T-cell (primary cell): ENCODE data around the gene STX17. TPM values are rescaled to one million over a fixed set of nuclear protein-coding genes. Genes with fewer than 3 reads are reported as not detected.

Source experiments
- ATAC-seq, 4 experiments: fragments of 200-7000 bp in 3 of 4; fragments of 150-1000 bp in 1 of 4; cut with Tn5 transposase; replicated peaks in 1 of 4; 1 replicate in 3 of 4; 2 replicates in 1 of 4; pipeline ENCODE4 v1.10.0; 2021; ENCODE audit warnings: moderate library complexity in 3 of 4, mild to moderate bottlenecking in 2 of 4, moderate number of reproducible peaks in 1 of 4
- CTCF ChIA-PET, 2 donors: fragments of 300-600 bp; sonication (Branson Sonifier 250); formaldehyde crosslinking; loops; one replicate each; lab custom pipeline; 2022; ENCODE audit warnings: antibody characterized with exemption in 2 of 2; lab: Charles Lee
- POLR2A ChIA-PET, 2 donors: fragments of 300-600 bp; sonication (Branson Sonifier 250); formaldehyde crosslinking; loops; one replicate each; lab custom pipeline; 2022; ENCODE audit warnings: antibody characterized with exemption in 2 of 2; lab: Charles Lee
- DNase-seq, 35 experiments: peaks; one replicate each; pipeline versions ENCODE4 v3.0.0 to v3.0.0-alpha.2; 2013 to 2023
- H3K27ac ChIP-seq: one replicate; pipeline ENCODE4 v1.5.1; 2013; ENCODE audit warnings: low read length
- H3K27me3 ChIP-seq, 2 experiments: replicated peaks in 1 of 2; 1 replicate in 1 of 2; 2 replicates in 1 of 2; pipeline versions ENCODE4 v1.6.1 to v1.7.0; 2013; ENCODE audit warnings: low read length in 1 of 2, mixed read lengths in 1 of 2; ENCODE audit not compliant: control insufficient read depth in 2 of 2, insufficient read depth in 2 of 2; ENCODE audit errors: extremely low read depth in 1 of 2
- H3K36me3 ChIP-seq, 2 donors: 1 replicate in 1 of 2; 2 replicates in 1 of 2; pipeline versions ENCODE4 v1.6.1 to v1.7.0; 2013; ENCODE audit warnings: low read length in 1 of 2; ENCODE audit not compliant: control insufficient read depth in 2 of 2, insufficient read depth in 1 of 2; ENCODE audit errors: extremely low read depth in 1 of 2
- H3K4me1 ChIP-seq, 2 experiments: 1 replicate in 1 of 2; 2 replicates in 1 of 2; pipeline versions ENCODE4 v1.6.1 to v1.7.0; 2013; ENCODE audit warnings: low read length in 2 of 2, mixed read lengths in 1 of 2; ENCODE audit not compliant: insufficient read depth in 2 of 2, control insufficient read depth in 1 of 2; ENCODE audit errors: extremely low read depth in 1 of 2
- H3K4me3 ChIP-seq, 2 donors: 1 replicate in 1 of 2; 2 replicates in 1 of 2; pipeline versions ENCODE4 v1.5.1 to v1.7.0; 2013; ENCODE audit warnings: mild to moderate bottlenecking in 2 of 2, low read length in 1 of 2, moderate library complexity in 1 of 2; ENCODE audit not compliant: control insufficient read depth in 1 of 2; ENCODE audit errors: extremely low read depth in 1 of 2
- H3K9me3 ChIP-seq: 2 replicates; pipeline ENCODE4 v1.7.0; 2013
- H3K27ac Mint-ChIP-seq, 2 donors: one replicate each; pipeline ENCODE4 v1.8.0; 2020 to 2021; ENCODE audit warnings: mild to moderate bottlenecking in 2 of 2, mixed read lengths in 2 of 2
- H3K27me3 Mint-ChIP-seq, 2 donors: one replicate each; pipeline ENCODE4 v1.8.0; 2021 to 2022; ENCODE audit warnings: mixed read lengths in 2 of 2
- H3K36me3 Mint-ChIP-seq: one replicate; pipeline ENCODE4 v1.8.0; 2021; ENCODE audit warnings: mixed read lengths
- H3K4me1 Mint-ChIP-seq, 3 donors: one replicate each; pipeline ENCODE4 v1.8.0; 2020 to 2022; ENCODE audit warnings: mixed read lengths in 3 of 3, mild to moderate bottlenecking in 1 of 3
- H3K4me3 Mint-ChIP-seq, 3 donors: one replicate each; pipeline ENCODE4 v1.8.0; 2020 to 2022; ENCODE audit warnings: mild to moderate bottlenecking in 3 of 3, mixed read lengths in 3 of 3, moderate library complexity in 3 of 3
- H3K9me3 Mint-ChIP-seq, 3 donors: one replicate each; pipeline ENCODE4 v1.8.0; 2020 to 2022; ENCODE audit warnings: mixed read lengths in 3 of 3
- WGBS: methylation state at CpG from one replicate; pipeline ENCODE4 v1.1.5; 2013; ENCODE audit warnings: missing lambda C conversion rate; ENCODE audit not compliant: insufficient coverage; 5-methylcytosine and 5-hydroxymethylcytosine counted together
- total RNA-seq, 35 experiments: library from RNA in 6 of 35; stranded (reverse) in 6 of 35; fragments of 120-200 nt in 1 of 35; gene quantifications; one replicate each; pipeline versions ENCODE4 v1.2.1 to v1.2.4 and lab custom pipeline; 2013 to 2026

STX17 gene
- total RNA-seq, 5 donors from 2014 or later (not counting 1 experiment from before 2014, with no cell fraction given) = 33.5 to 47.5 (median 35.9) TPM

- H3K9me3 ChIP-seq = no peaks in the 10 kb centered on the region
- POLR2A ChIA-PET = interaction anchor here in 1 of 2 donors (1.0 kb wide), 1 partner anchor 11 kb away, joined by 3 read pairs; the partner anchor contains the start of gene STX17
- CTCF ChIA-PET = interaction anchor here in 1 of 2 donors (1.0 kb wide), 1 partner anchor 38 kb away, joined by 3 read pairs; no protein-coding TSS in a partner anchor
- Mint-ChIP-seq H3K27ac (no peak overlapping the region), H3K36me3 (peaks cover 7% of the 10 kb centered on the region), H3K27me3 (peaks cover 6 to 10% of the 10 kb centered on the region in 2 donors), H3K9me3 (no peaks in the 10 kb centered on the region), H3K4me3 (no peak overlapping the region), H3K4me1 (no peaks in the 10 kb centered on the region)
- ATAC-seq = no peak
- no CpG with 5 or more reads among the region's 2 CpGs for WGBS
- no peak for DNase-seq
- H3K4me3 ChIP-seq = no peak overlapping the region
- no peak overlapping the region for H3K27ac ChIP-seq
- H3K4me1 ChIP-seq = no peaks in the 10 kb centered on the region
- peaks cover 0 to 11% of the 10 kb centered on the region in 2 experiments for H3K27me3 ChIP-seq
- H3K36me3 ChIP-seq = no peaks in the 10 kb centered on the region
These were observed 11.6 kb upstream of the STX17 start for GRCh38 chr9:99894826-99895225.

DNA sequence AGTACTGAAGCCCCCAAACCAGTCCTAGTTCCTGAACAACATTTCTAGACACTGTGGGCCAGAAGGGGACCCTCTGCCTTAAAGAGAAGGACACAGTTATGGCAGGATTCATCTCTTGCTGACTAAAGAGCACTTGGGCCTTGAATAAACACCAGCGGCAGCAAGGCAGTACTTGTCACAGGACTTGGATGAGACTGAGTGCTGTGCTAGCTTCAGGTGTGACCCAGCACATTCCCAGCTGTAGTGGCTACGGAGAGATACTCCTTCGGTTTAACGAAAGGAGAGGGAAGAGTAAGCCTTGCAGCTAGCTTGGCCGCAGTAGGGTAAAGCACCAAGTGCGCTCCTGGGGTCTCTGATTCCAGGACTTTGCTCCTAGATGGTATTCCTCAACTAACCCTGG is 10.9 kb upstream of the STX17 start:
- DNase-seq (no peak), ATAC-seq (no peak)
- Mint-ChIP-seq H3K27ac (no peak overlapping the region), H3K36me3 (peaks cover 7% of the 10 kb centered on the region), H3K4me3 (no peak overlapping the region), H3K9me3 (no peaks in the 10 kb centered on the region), H3K4me1 (no peaks in the 10 kb centered on the region), H3K27me3 (peaks cover 6 to 10% of the 10 kb centered on the region in 2 donors)
- WGBS = 92% methylated on average over 6 of the region's 6 CpGs
- Histone ChIP-seq H3K9me3 (no peaks in the 10 kb centered on the region), H3K27ac (no peak overlapping the region), H3K27me3 (peaks cover 0 to 11% of the 10 kb centered on the region in 2 experiments), H3K4me1 (no peaks in the 10 kb centered on the region), H3K4me3 (no peak overlapping the region), H3K36me3 (no peaks in the 10 kb centered on the region)
- CTCF ChIA-PET = no interaction called here
- POLR2A ChIA-PET = no interaction called here

GRCh38 chr9:99896119-99896518 is 10.3 kb upstream of the STX17 start:
- H3K4me1 Mint-ChIP-seq = no peaks in the 10 kb centered on the region
- ATAC-seq (no peak), DNase-seq (no peak)
- Histone ChIP-seq H3K36me3 (no peaks in the 10 kb centered on the region), H3K4me1 (no peaks in the 10 kb centered on the region), H3K4me3 (no peak overlapping the region), H3K27me3 (peaks cover 0 to 11% of the 10 kb centered on the region in 2 experiments), H3K9me3 (no peaks in the 10 kb centered on the region), H3K27ac (no peak overlapping the region)
- CTCF ChIA-PET = no interaction called here
- H3K27me3 Mint-ChIP-seq = peaks cover 6 to 10% of the 10 kb centered on the region in 2 donors
- H3K27ac Mint-ChIP-seq = no peak overlapping the region
- H3K4me3 Mint-ChIP-seq = no peak overlapping the region
- H3K9me3 Mint-ChIP-seq = no peaks in the 10 kb centered on the region
- POLR2A ChIA-PET = no interaction called here
- peaks cover 7% of the 10 kb centered on the region for H3K36me3 Mint-ChIP-seq
- 43% methylated on average over 1 of the region's 2 CpGs for WGBS

DNA sequence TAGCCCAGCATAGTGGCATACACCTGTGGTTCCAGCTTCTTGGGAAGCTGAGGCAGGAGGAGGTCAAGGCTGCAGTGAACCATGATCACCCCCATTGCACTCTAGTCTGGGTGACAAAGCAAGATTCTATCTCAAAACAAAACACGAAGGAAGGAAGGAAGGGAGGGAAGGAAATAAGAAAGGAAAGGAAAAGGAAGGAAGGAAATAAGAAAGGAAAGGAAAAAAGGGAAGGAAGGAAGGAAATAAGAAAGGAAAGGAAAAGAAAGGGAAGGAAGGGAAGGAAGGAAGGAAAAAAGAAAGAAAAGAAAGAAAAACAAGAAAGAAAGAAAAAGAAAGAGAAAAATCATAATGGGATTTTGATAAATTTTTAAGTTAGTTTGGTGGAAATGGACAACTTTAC is 3.1 kb upstream of the STX17 start:
- peaks cover 7 to 11% of the 10 kb centered on the region in 2 experiments for H3K4me1 ChIP-seq
- H3K4me3 ChIP-seq = no peak overlapping the region
- WGBS = no CpG with 5 or more reads among the region's 1 CpG
- Mint-ChIP-seq H3K27me3 (peaks cover 0 to 3% of the 10 kb centered on the region in 2 donors), H3K4me1 (peaks cover 16 to 20% (median 20%) of the 10 kb centered on the region in 3 donors), H3K36me3 (no peaks in the 10 kb centered on the region), H3K27ac (peak overlapping the region in 1 of 2 donors; percentile 2), H3K4me3 (no peak overlapping the region), H3K9me3 (no peaks in the 10 kb centered on the region)
- H3K36me3 ChIP-seq = no peaks in the 10 kb centered on the region
- H3K9me3 ChIP-seq = no peaks in the 10 kb centered on the region
- ChIA-PET POLR2A (no interaction called here), CTCF (interaction anchor here (1.1 kb wide), 2 partner anchors 77 to 79 kb away, joined by 3 to 4 read pairs; no protein-coding TSS in a partner anchor)
- no peak for DNase-seq
- no peak for ATAC-seq
- H3K27ac ChIP-seq = no peak overlapping the region
- H3K27me3 ChIP-seq = no peaks in the 10 kb centered on the region

GRCh38 chr9:99905833-99906402 is 536 bp upstream of the STX17 start:
- Histone ChIP-seq H3K27me3 (no peaks in the 10 kb centered on the region), H3K4me3 (peak overlapping the region; percentile 67 to 72), H3K4me1 (peaks cover 7 to 11% of the 10 kb centered on the region in 2 experiments), H3K9me3 (no peaks in the 10 kb centered on the region), H3K36me3 (no peaks in the 10 kb centered on the region), H3K27ac (peak overlapping the region; percentile 33)
- Mint-ChIP-seq H3K4me1 (peaks cover 27 to 36% (median 34%) of the 10 kb centered on the region in 3 donors), H3K36me3 (peaks cover 3% of the 10 kb centered on the region), H3K27me3 (no peaks in the 10 kb centered on the region), H3K27ac (peak overlapping the region; percentile 91 to 93), H3K9me3 (no peaks in the 10 kb centered on the region), H3K4me3 (peak overlapping the region; percentile 85 to 96 (median 90))
- ATAC-seq = no peak
- DNase-seq = peak in 1 of 35 experiments; percentile 14
- POLR2A ChIA-PET = interaction anchor here (0.6 to 2.2 kb wide), 6 partner anchors 9 to 1847 kb away, joined by 3 to 15 read pairs (median 4); partner anchors contain the start of gene NR4A3 (in 1 of the 2)
- CTCF ChIA-PET = interaction anchor here (0.5 to 2.0 kb wide), 5 partner anchors 71 to 1059 kb away, joined by 3 to 11 read pairs (median 4); no protein-coding TSS in a partner anchor
- 29% methylated on average over 6 of the region's 9 CpGs for WGBS

GRCh38 chr9:99907208-99907532 is 716 bp downstream of the STX17 start:
- Mint-ChIP-seq H3K4me1 (peaks cover 37 to 46% (median 42%) of the 10 kb centered on the region in 3 donors), H3K27me3 (no peaks in the 10 kb centered on the region), H3K27ac (peak overlapping the region; percentile 98 to 99), H3K9me3 (no peaks in the 10 kb centered on the region), H3K36me3 (peaks cover 10% of the 10 kb centered on the region), H3K4me3 (peak overlapping the region; percentile 96 to 98 (median 98))
- Histone ChIP-seq H3K36me3 (peaks cover 0 to 4% of the 10 kb centered on the region in 2 donors), H3K9me3 (no peaks in the 10 kb centered on the region), H3K4me3 (peak overlapping the region; percentile 72 to 90), H3K27me3 (no peaks in the 10 kb centered on the region), H3K27ac (peak overlapping the region; percentile 95), H3K4me1 (peaks cover 7 to 11% of the 10 kb centered on the region in 2 experiments)
- ChIA-PET CTCF (interaction anchor here (0.6 to 2.0 kb wide), 6 partner anchors 56 to 103 kb away, joined by 3 to 11 read pairs (median 4); partner anchors contain the start of gene NR4A3 (in 1 of the 2)), POLR2A (interaction anchor here (0.6 to 2.2 kb wide), 8 partner anchors 10 to 88 kb away, joined by 3 to 15 read pairs (median 3); partner anchors contain the start of gene NR4A3 (in 2 of the 2))
- WGBS = 0% methylated on average over 1 of the region's 9 CpGs
- ATAC-seq (no peak), DNase-seq (no peak)
